Measurements from ENCODE around the gene PNMA8B. TPM values are rescaled to one million over a fixed set of nuclear protein-coding genes. Genes with fewer than 3 reads are reported as not detected.

The PNMA8B gene
- total RNA-seq, 4 donors from 2014 or later: 3.1 to 4.2 (median 3.7) TPM

GRCh38 chr19:46460981-46461380 is 34.7 kb downstream of the PNMA8B start:
- no peak for TF ChIP-seq CTCF (IDR thresholded peaks at IDR 0.05)
- TF ChIP-seq EP300 (IDR thresholded peaks at IDR 0.05): no peak
- no peak for TF ChIP-seq POLR2A (IDR thresholded peaks at IDR 0.05)
- Histone ChIP-seq H3K36me3 (no peaks in the 10 kb centered on the region), H3K4me3 (no peak overlapping the region), H3K27ac (no peak overlapping the region), H3K27me3 (no peaks in the 10 kb centered on the region), H3K9me3 (no peaks in the 10 kb centered on the region), H3K4me1 (no peaks in the 10 kb centered on the region)
- no peak for DNase-seq (ENCODE audit: low spot score in 2 of 2)
- WGBS, 2 donors: 94 to 100% methylated on average over 1 of the region's 1 CpG

DNA sequence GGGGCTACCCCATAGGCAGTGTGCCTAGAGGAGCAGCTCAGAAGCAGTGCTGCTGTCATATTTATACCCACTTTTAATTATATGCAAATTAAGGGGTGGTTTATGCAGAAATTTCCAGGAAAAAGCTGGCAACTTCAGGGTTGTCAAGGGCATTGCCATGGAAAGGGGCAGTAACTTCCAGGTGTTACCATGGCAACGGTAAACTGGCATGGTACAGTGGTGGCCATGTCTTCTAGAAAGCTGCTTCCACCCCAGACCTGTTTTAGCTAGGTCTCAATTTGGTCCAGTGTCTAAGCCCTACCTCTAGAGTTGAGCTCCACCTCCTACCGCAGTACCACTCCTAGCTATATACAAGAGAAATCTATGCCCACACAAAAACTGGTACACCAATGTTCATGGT is 35.6 kb downstream of the PNMA8B start:
- no peaks in the 10 kb centered on the region for H3K27me3 ChIP-seq
- 66 to 93% methylated on average over 2 of the region's 2 CpGs for WGBS, 2 donors
- H3K9me3 ChIP-seq: no peaks in the 10 kb centered on the region
- no peak for TF ChIP-seq EP300 (IDR thresholded peaks at IDR 0.05)
- no peak for TF ChIP-seq CTCF (IDR thresholded peaks at IDR 0.05)
- no peak for TF ChIP-seq POLR2A (IDR thresholded peaks at IDR 0.05)
- H3K36me3 ChIP-seq: no peaks in the 10 kb centered on the region
- no peak overlapping the region for H3K4me3 ChIP-seq
- H3K4me1 ChIP-seq: no peaks in the 10 kb centered on the region
- DNase-seq (ENCODE audit: low spot score in 2 of 2): no peak
- no peak overlapping the region for H3K27ac ChIP-seq

GRCh38 chr19:46456930-46457329 is 38.7 kb downstream of the PNMA8B start:
- Histone ChIP-seq H3K4me3 (no peak overlapping the region), H3K9me3 (no peaks in the 10 kb centered on the region), H3K27ac (no peak overlapping the region), H3K4me1 (no peaks in the 10 kb centered on the region), H3K36me3 (no peaks in the 10 kb centered on the region), H3K27me3 (no peaks in the 10 kb centered on the region)
- 91 to 94% methylated on average over 5 of the region's 5 CpGs for WGBS, 2 donors
- TF ChIP-seq CTCF (IDR thresholded peaks at IDR 0.05) (no peak), EP300 (IDR thresholded peaks at IDR 0.05) (no peak), POLR2A (IDR thresholded peaks at IDR 0.05) (no peak)
- DNase-seq (ENCODE audit: low spot score in 2 of 2): no peak

DNA sequence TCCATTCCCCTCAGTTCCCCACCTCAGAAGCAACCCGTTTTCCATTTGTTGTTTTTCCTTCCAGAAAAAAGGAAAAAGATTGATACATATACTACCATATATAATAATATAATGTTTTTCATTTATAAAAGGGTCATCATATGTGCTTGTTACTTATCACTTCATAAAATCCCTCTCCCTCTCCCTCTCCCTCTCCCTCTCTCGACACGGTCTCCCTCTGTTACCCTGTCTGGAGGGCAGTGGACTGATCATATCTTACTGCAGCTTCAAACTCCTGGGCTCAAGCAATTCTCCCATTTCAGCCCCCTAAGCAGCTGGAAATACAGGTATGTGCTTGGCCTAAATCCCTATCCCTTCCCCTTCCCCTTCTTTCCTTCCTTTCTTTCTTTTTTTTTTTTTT is 41.4 kb downstream of the PNMA8B start:
- no peak overlapping the region for H3K27ac ChIP-seq
- no peak for DNase-seq (ENCODE audit: low spot score in 2 of 2)
- no peak overlapping the region for H3K4me3 ChIP-seq
- no peak for TF ChIP-seq CTCF (IDR thresholded peaks at IDR 0.05)
- no peak for TF ChIP-seq POLR2A (IDR thresholded peaks at IDR 0.05)
- no peak for TF ChIP-seq EP300 (IDR thresholded peaks at IDR 0.05)
- 54 to 58% methylated on average over 3 of the region's 3 CpGs for WGBS, 2 donors
- H3K36me3 ChIP-seq: no peaks in the 10 kb centered on the region
- no peaks in the 10 kb centered on the region for H3K27me3 ChIP-seq
- H3K4me1 ChIP-seq: no peaks in the 10 kb centered on the region
- no peaks in the 10 kb centered on the region for H3K9me3 ChIP-seq

GRCh38 chr19:46453661-46454060 is 42.0 kb downstream of the PNMA8B start:
- Histone ChIP-seq H3K27ac (no peak overlapping the region), H3K9me3 (no peaks in the 10 kb centered on the region), H3K4me1 (no peaks in the 10 kb centered on the region), H3K27me3 (no peaks in the 10 kb centered on the region), H3K4me3 (no peak overlapping the region), H3K36me3 (no peaks in the 10 kb centered on the region)
- no peak for DNase-seq (ENCODE audit: low spot score in 2 of 2)
- TF ChIP-seq EP300 (IDR thresholded peaks at IDR 0.05): no peak
- TF ChIP-seq POLR2A (IDR thresholded peaks at IDR 0.05): no peak
- TF ChIP-seq CTCF (IDR thresholded peaks at IDR 0.05): no peak
- 73 to 80% methylated on average over 6 of the region's 6 CpGs for WGBS, 2 donors
